Neutrophil (primary cell): ENCODE results near the gene USP5.
A peak's percentile ranks its signal among the peaks of the same experiment; 100 is the strongest.

Experiments
- H3K27ac ChIP-seq: fragments of 200-600 bp; sonication (generic); 2 replicates; pipeline ENCODE4 v1.5.1; 2016; ENCODE audit warnings: mild to moderate bottlenecking, moderate library complexity
- H3K27me3 ChIP-seq: fragments of 200-600 bp; sonication (generic); 2 replicates; pipeline ENCODE4 v1.6.0; 2016; ENCODE audit warnings: mild to moderate bottlenecking
- H3K36me3 ChIP-seq: fragments of 200-600 bp; sonication (generic); 2 replicates; pipeline ENCODE4 v1.5.1; 2017
- H3K4me1 ChIP-seq, 2 experiments: fragments of 200-600 bp in 1 of 2; sonication (generic) in 1 of 2; 1 replicate in 1 of 2; 2 replicates in 1 of 2; pipeline versions ENCODE4 v1.5.1 to v1.6.1; 2013 to 2016; ENCODE audit warnings: low read depth in 1 of 2, low read length in 1 of 2, mild to moderate bottlenecking in 1 of 2, moderate library complexity in 1 of 2; ENCODE audit not compliant: control insufficient read depth in 1 of 2, insufficient read depth in 1 of 2
- H3K4me3 ChIP-seq, 2 experiments: fragments of 200-600 bp in 1 of 2; sonication (generic) in 1 of 2; 1 replicate in 1 of 2; 2 replicates in 1 of 2; pipeline ENCODE4 v1.5.1; 2013 to 2016; ENCODE audit warnings: low read depth in 1 of 2, low read length in 1 of 2, mild to moderate bottlenecking in 1 of 2, moderate library complexity in 1 of 2
- H3K9me3 ChIP-seq: fragments of 200-600 bp; sonication (generic); 2 replicates; pipeline ENCODE4 v1.5.1; 2016
- TF ChIP-seq, protein P1 (sequence below): fragments of 200-600 bp; sonication (generic); IDR thresholded peaks from 2 replicates; pipeline ENCODE4 v1.5.1; 2016; ENCODE audit warnings: antibody characterized with exemption

Gene USP5

GRCh38 chr12:6819106-6820030, 32.6 kb upstream of the USP5 start:
- TF ChIP-seq, protein P1, sequence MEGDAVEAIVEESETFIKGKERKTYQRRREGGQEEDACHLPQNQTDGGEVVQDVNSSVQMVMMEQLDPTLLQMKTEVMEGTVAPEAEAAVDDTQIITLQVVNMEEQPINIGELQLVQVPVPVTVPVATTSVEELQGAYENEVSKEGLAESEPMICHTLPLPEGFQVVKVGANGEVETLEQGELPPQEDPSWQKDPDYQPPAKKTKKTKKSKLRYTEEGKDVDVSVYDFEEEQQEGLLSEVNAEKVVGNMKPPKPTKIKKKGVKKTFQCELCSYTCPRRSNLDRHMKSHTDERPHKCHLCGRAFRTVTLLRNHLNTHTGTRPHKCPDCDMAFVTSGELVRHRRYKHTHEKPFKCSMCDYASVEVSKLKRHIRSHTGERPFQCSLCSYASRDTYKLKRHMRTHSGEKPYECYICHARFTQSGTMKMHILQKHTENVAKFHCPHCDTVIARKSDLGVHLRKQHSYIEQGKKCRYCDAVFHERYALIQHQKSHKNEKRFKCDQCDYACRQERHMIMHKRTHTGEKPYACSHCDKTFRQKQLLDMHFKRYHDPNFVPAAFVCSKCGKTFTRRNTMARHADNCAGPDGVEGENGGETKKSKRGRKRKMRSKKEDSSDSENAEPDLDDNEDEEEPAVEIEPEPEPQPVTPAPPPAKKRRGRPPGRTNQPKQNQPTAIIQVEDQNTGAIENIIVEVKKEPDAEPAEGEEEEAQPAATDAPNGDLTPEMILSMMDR = no peak

DNA sequence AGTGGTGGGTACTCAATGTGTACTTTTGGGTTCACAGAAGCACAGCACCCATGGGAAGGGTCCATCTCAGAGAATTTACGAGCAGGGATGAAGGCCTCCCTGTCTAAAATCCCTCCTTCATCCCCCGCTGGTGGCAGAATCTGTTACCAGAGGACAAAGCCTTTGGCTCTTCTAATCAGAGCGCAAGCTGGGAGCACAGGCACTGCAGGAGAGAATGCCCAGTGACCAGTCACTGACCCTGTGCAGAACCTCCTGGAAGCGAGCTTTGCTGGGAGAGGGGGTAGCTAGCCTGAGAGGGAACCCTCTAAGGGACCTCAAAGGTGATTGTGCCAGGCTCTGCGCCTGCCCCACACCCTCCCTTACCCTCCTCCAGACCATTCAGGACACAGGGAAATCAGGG, 31.8 kb upstream of the USP5 start:
- Histone ChIP-seq H3K27ac (no peak overlapping the region), H3K4me1 (peaks cover 25 to 27% of the 10 kb centered on the region in 2 experiments), H3K27me3 (peaks cover 37% of the 10 kb centered on the region), H3K36me3 (no peaks in the 10 kb centered on the region), H3K9me3 (no peaks in the 10 kb centered on the region), H3K4me3 (no peak overlapping the region)
- TF ChIP-seq, protein P1 = no peak

More at GRCh38 chr12:6819106-6820030, 32.6 kb upstream of the USP5 start:
- H3K27me3 ChIP-seq = peaks cover 31% of the 10 kb centered on the region
- H3K27ac ChIP-seq = no peak overlapping the region
- no peaks in the 10 kb centered on the region for H3K36me3 ChIP-seq
- H3K4me1 ChIP-seq = peaks cover 25 to 27% of the 10 kb centered on the region in 2 experiments
- H3K9me3 ChIP-seq = no peaks in the 10 kb centered on the region
- no peak overlapping the region for H3K4me3 ChIP-seq

GRCh38 chr12:6821591-6822425, 30.1 kb upstream of the USP5 start, which contains the start of gene GPR162:
Gene GPR162 (plus strand): TSS chr12:6821821. CDS start chr12:6823899, 2,078 bp downstream.
- Histone ChIP-seq H3K9me3 (no peaks in the 10 kb centered on the region), H3K27ac (peak within 1 kb of the TSS; percentile 44), H3K27me3 (peaks cover 53% of the 10 kb centered on the region), H3K36me3 (no peaks in the 10 kb centered on the region), H3K4me1 (peaks cover 12 to 19% of the 10 kb centered on the region in 2 experiments), H3K4me3 (peak within 1 kb of the TSS; percentile 43 to 65)
- TF ChIP-seq, protein P1 = no peak

GRCh38 chr12:6822426-6823135, 29.4 kb upstream of the USP5 start:
- Histone ChIP-seq H3K27ac (no peak overlapping the region), H3K4me3 (peak overlapping the region in 1 of 2 experiments; percentile 43), H3K9me3 (no peaks in the 10 kb centered on the region), H3K36me3 (no peaks in the 10 kb centered on the region), H3K27me3 (peaks cover 61% of the 10 kb centered on the region), H3K4me1 (peaks cover 16 to 19% of the 10 kb centered on the region in 2 experiments)
- TF ChIP-seq, protein P1 = no peak
